Pancreas (tissue), 10 donors: Measurements from ENCODE around the gene HDAC4. TPM values are rescaled to one million over a fixed set of nuclear protein-coding genes. Genes with fewer than 3 reads are reported as not detected.

Experiments used
- ATAC-seq, 4 donors: fragments of 200-7000 bp; cut with Tn5 transposase; one replicate each; pipeline versions ENCODE4 v1.8.0 to v1.9.1; 2020; ENCODE audit warnings: mild to moderate bottlenecking in 4 of 4, moderate library complexity in 4 of 4
- DNase-seq, 6 donors: peaks; one replicate each; pipeline ENCODE4 v3.0.0-alpha.2; 2020
- FAIRE-seq: peaks from 2 replicates; lab custom pipeline; 2012; peaks lifted over from hg19 to GRCh38; lab: Jason Lieb, UNC
- H3K27ac ChIP-seq, 4 donors: fragments of 200-600 bp; sonication (generic); 1 replicate in 3 of 4; 2 replicates in 1 of 4; pipeline versions ENCODE4 v1.5.0 to v1.8.0; 2020
- H3K27me3 ChIP-seq, 4 donors: fragments of 200-600 bp; one replicate each; pipeline ENCODE4 v1.8.0; 2021
- H3K36me3 ChIP-seq, 3 donors: fragments of 200-600 bp; sonication (generic) in 1 of 3; one replicate each; pipeline versions ENCODE4 v1.5.0 to v1.8.0; 2020 to 2021
- H3K4me1 ChIP-seq, 3 donors: fragments of 200-600 bp; one replicate each; pipeline ENCODE4 v1.8.0; 2021
- H3K4me3 ChIP-seq, 4 donors: fragments of 200-600 bp; sonication (generic) in 2 of 4; one replicate each; pipeline versions ENCODE4 v1.5.0 to v1.8.0; 2020 to 2021
- H3K9me3 ChIP-seq, 4 donors: fragments of 200-600 bp; one replicate each; pipeline ENCODE4 v1.8.0; 2021
- CTCF ChIP-seq, 4 donors: fragments of 200-600 bp; sonication (generic) in 3 of 4; IDR thresholded peaks; one replicate each; pipeline versions ENCODE4 v1.5.0 to v1.8.0; 2021; ENCODE audit warnings: antibody characterized with exemption in 4 of 4
- WGBS, 2 donors: extraction: QIAGEN DNeasy Blood & Tissue Kit; methylation state at CpG; one replicate each; pipeline ENCODE4 v1.1.7; 2013; 5-methylcytosine and 5-hydroxymethylcytosine counted together
- intact Hi-C, 3 donors: fragments of 100-400 bp; cut with DNase I; formaldehyde crosslinking; loops; one replicate each; pipeline versions ENCODE4 v1.11.1 to v1.14.2; 2022
- polyA plus RNA-seq, 2 donors: library from polyadenylated mRNA; stranded (reverse); fragments of 200-250 nt; gene quantifications; one replicate each; pipeline ENCODE4 v1.2.3, GENCODE V29; 2013
- total RNA-seq, 6 donors: library from RNA; stranded (reverse); fragmentation: NEBNext Ultra II Directional in 4 of 6; extraction: Animal tissue kit (Norgen Biotek cat#: 25700) in 4 of 6; gene quantifications; one replicate each; pipeline versions ENCODE4 v1.2.1 to v1.2.4, GENCODE V29; 2021 to 2023
- donor health status: healthy with polysubstance abuse.
- donor health status: DM: no; HTN: no; CAD: no; lungs with moderate emphysema.
- donor health status: DM: no; HTN: no; CAD: no.
- donor health status: control.
- donor health status: control.
- donor health status: Bipolar disorder and iron deficiency.
- donor health status: DM: yes; HTN: yes; CAD: no.
- donor health status: DM: no; HTN: no; CAD: no.
- donor health status: DM: no; HTN: no; CAD: no.
- donor health status: DM: yes; HTN: yes; CAD: no.

The HDAC4 gene
- total and polyA plus RNA-seq, 8 donors = 8.2 to 31.8 (median 16.6) TPM

- Histone ChIP-seq H3K9me3 (no peaks in the 10 kb centered on the region), H3K4me1 (peaks cover 0 to 6% (median 2%) of the 10 kb centered on the region in 3 donors), H3K27me3 (no peaks in the 10 kb centered on the region), H3K27ac (no peak overlapping the region), H3K4me3 (no peak overlapping the region), H3K36me3 (no peaks in the 10 kb centered on the region)
- DNase-seq = peak in 4 of 6 donors; percentile 6 to 39 (median 18)
- WGBS, 2 donors = 93 to 95% methylated on average over 5 of the region's 5 CpGs
- TF ChIP-seq CTCF (IDR thresholded peaks at IDR 0.05) = no peak
- intact Hi-C loops = no loop called here
- no peak for ATAC-seq
- FAIRE-seq = no peak
These were observed 87.0 kb downstream of the HDAC4 start for GRCh38 chr2:239313776-239314175.

GRCh38 chr2:239312741-239313667 lies 87.8 kb downstream of the HDAC4 start:
- intact Hi-C loops = no loop called here
- DNase-seq (peak in 3 of 6 donors; percentile 14 to 52 (median 52)), ATAC-seq (peak in 1 of 4 donors; percentile 16), FAIRE-seq (no peak)
- H3K9me3 ChIP-seq = no peaks in the 10 kb centered on the region
- H3K27ac ChIP-seq = no peak overlapping the region
- 87 to 88% methylated on average over 33 of the region's 33 CpGs for whole genome bisulfite sequencing, 2 donors
- H3K36me3 ChIP-seq = no peaks in the 10 kb centered on the region
- peaks cover 0 to 6% (median 0%) of the 10 kb centered on the region in 3 donors for H3K4me1 ChIP-seq
- no peak for TF ChIP-seq CTCF (IDR thresholded peaks at IDR 0.05)
- H3K27me3 ChIP-seq = no peaks in the 10 kb centered on the region
- H3K4me3 ChIP-seq = no peak overlapping the region

- WGBS, 2 donors = 95 to 96% methylated on average over 10 of the region's 10 CpGs
- H3K36me3 ChIP-seq = no peaks in the 10 kb centered on the region
- H3K4me3 ChIP-seq = no peak overlapping the region
- FAIRE-seq (no peak), DNase-seq (peak in 4 of 6 donors; percentile 7 to 42 (median 26)), ATAC-seq (no peak)
- H3K4me1 ChIP-seq = peaks cover 0 to 3% (median 0%) of the 10 kb centered on the region in 3 donors
- H3K27me3 ChIP-seq = no peaks in the 10 kb centered on the region
- no peak overlapping the region for H3K27ac ChIP-seq
- TF ChIP-seq CTCF (IDR thresholded peaks at IDR 0.05) = no peak
- intact Hi-C loops = no loop called here
- H3K9me3 ChIP-seq = no peaks in the 10 kb centered on the region
These were observed 88.7 kb downstream of the HDAC4 start for GRCh38 chr2:239312081-239312511.

GRCh38 chr2:239311132-239312040 lies 89.4 kb downstream of the HDAC4 start:
- FAIRE-seq = no peak
- no peak for TF ChIP-seq CTCF (IDR thresholded peaks at IDR 0.05)
- H3K4me1 ChIP-seq = peaks cover 0 to 3% (median 0%) of the 10 kb centered on the region in 3 donors
- H3K27me3 ChIP-seq = no peaks in the 10 kb centered on the region
- intact Hi-C loops = no loop called here
- no peaks in the 10 kb centered on the region for H3K36me3 ChIP-seq
- H3K4me3 ChIP-seq = no peak overlapping the region
- no peak overlapping the region for H3K27ac ChIP-seq
- H3K9me3 ChIP-seq = no peaks in the 10 kb centered on the region
- ATAC-seq = peak; percentile 47 to 82 (median 64)
- DNase-seq = peak in 4 of 6 donors; percentile 14 to 56 (median 45)
- 63 to 72% methylated on average over 28 of the region's 28 CpGs for WGBS, 2 donors
